HCT116 (cell line): Measurements from ENCODE around the gene PTGIS. TPM values are rescaled to one million over a fixed set of nuclear protein-coding genes. Genes with fewer than 3 reads are reported as not detected.

ENCODE experiments used
- ATAC-seq: fragments of 200-7000 bp; cut with Tn5 transposase; 2 replicates; pipeline ENCODE4 v1.9.1; 2020; ENCODE audit warnings: mild to moderate bottlenecking, moderate library complexity
- BruUV-seq: library from RNA; stranded (reverse); fragments of 400-500 nt; replicated peaks from 2 replicates; lab custom pipeline; 2021; lab: Mats Ljungman, UMichigan
- CTCF ChIA-PET: fragments of 300-600 bp; sonication (Branson Sonifier 250); formaldehyde crosslinking; loops from one replicate; lab custom pipeline; 2021; ENCODE audit warnings: antibody characterized with exemption; lab: Charles Lee
- POLR2A ChIA-PET: fragments of 300-600, 350-600 bp; sonication (Branson Sonifier 250); formaldehyde crosslinking; loops from one replicate; lab custom pipeline; 2021; ENCODE audit warnings: antibody characterized with exemption; lab: Charles Lee
- RAD21 ChIA-PET, 2 experiments: fragments of 300-600 bp; sonication (Branson Sonifier 250); formaldehyde crosslinking; loops; one replicate each; lab custom pipeline; 2023; ENCODE audit warnings: low total read pairs in 2 of 2; ENCODE audit not compliant: uncharacterized antibody in 2 of 2, unreplicated experiment in 2 of 2, low non-redundant PET in 1 of 2; lab: Charles Lee
- DNase-seq: peaks from one replicate; pipeline ENCODE4 v3.0.0-alpha.2; 2010; ENCODE audit warnings: low read depth, low spot score
- H2AFZ ChIP-seq: fragments of 200-600 bp; shearing (Covaris generic), sonication (generic); 2 replicates; pipeline ENCODE4 v1.6.1; 2017; ENCODE audit warnings: low read depth, mixed run types, mixed read lengths, antibody characterized with exemption, low read length; ENCODE audit not compliant: poor library complexity, severe bottlenecking
- H3K27ac ChIP-seq: 2 replicates; pipeline ENCODE4 v1.5.1; 2012; ENCODE audit warnings: low read depth, low read length
- H3K27me3 ChIP-seq: fragments of 200-600 bp; sonication (generic); 2 replicates; pipeline ENCODE4 v1.6.1; 2016; ENCODE audit warnings: mixed run types, low read length, mixed read lengths; ENCODE audit not compliant: insufficient read depth
- H3K36me3 ChIP-seq, 2 experiments: fragments of 200-500 bp in 1 of 2; fragments of 200-600 bp in 1 of 2; sonication (Bioruptor generic) in 1 of 2; sonication (generic) in 1 of 2; 2 replicates each; pipeline versions ENCODE4 v1.5.1 to v1.6.1; 2014 to 2016; ENCODE audit warnings: low read length in 2 of 2, inconsistent platforms in 1 of 2, mixed read lengths in 1 of 2, mixed run types in 1 of 2; ENCODE audit not compliant: insufficient read depth in 2 of 2, control insufficient read depth in 1 of 2
- H3K4me1 ChIP-seq, 2 experiments: fragments of 200-600 bp in 1 of 2; sonication (generic) in 1 of 2; 2 replicates each; pipeline versions ENCODE4 v1.5.1 to v1.6.1; 2012 to 2017; ENCODE audit warnings: low read length in 2 of 2, inconsistent platforms in 1 of 2, mild to moderate bottlenecking in 1 of 2, mixed read lengths in 1 of 2, mixed run types in 1 of 2, moderate library complexity in 1 of 2; ENCODE audit not compliant: insufficient read depth in 2 of 2, control insufficient read depth in 1 of 2
- H3K4me2 ChIP-seq: fragments of 200-600 bp; sonication (generic); 2 replicates; pipeline ENCODE4 v1.6.1; 2017; ENCODE audit warnings: mixed run types, low read length, mixed read lengths
- H3K4me3 ChIP-seq, 2 experiments: fragments of 200-600 bp in 1 of 2; sonication (generic) in 1 of 2; replicated peaks in 1 of 2; 2 replicates each; pipeline ENCODE4 v1.5.1; 2011 to 2016; ENCODE audit warnings: low read length in 2 of 2, control low read depth in 1 of 2, low read depth in 1 of 2, mild to moderate bottlenecking in 1 of 2, mixed read lengths in 1 of 2, mixed run types in 1 of 2
- H3K79me2 ChIP-seq: fragments of 200-600 bp; sonication (generic); 2 replicates; pipeline ENCODE4 v1.6.1; 2017; ENCODE audit warnings: mild to moderate bottlenecking, mixed run types, low read length, moderate library complexity, mixed read lengths; ENCODE audit not compliant: insufficient read depth
- H3K9ac ChIP-seq: fragments of 200-600 bp; sonication (generic); 2 replicates; pipeline ENCODE4 v1.6.1; 2016; ENCODE audit warnings: low read length, mixed read lengths
- H3K9me2 ChIP-seq: fragments of 200-600 bp; sonication (generic), shearing (Covaris generic); 2 replicates; pipeline ENCODE4 v1.6.1; 2017; ENCODE audit warnings: mixed run types, mild to moderate bottlenecking, moderate library complexity; ENCODE audit not compliant: insufficient read depth
- H3K9me3 ChIP-seq, 2 experiments: fragments of 200-500 bp in 1 of 2; fragments of 200-600 bp in 1 of 2; sonication (Bioruptor generic) in 1 of 2; sonication (generic) in 1 of 2; 2 replicates each; pipeline ENCODE4 v1.6.1; 2014 to 2017; ENCODE audit warnings: low read length in 2 of 2, mixed read lengths in 2 of 2, inconsistent platforms in 1 of 2, low read depth in 1 of 2, mild to moderate bottlenecking in 1 of 2, mixed run types in 1 of 2, moderate library complexity in 1 of 2; ENCODE audit not compliant: control insufficient read depth in 1 of 2, insufficient read depth in 1 of 2
- H4K20me1 ChIP-seq: fragments of 200-600 bp; sonication (generic), shearing (Covaris generic); 2 replicates; pipeline ENCODE4 v1.6.1; 2017; ENCODE audit warnings: mixed run types, mild to moderate bottlenecking, moderate library complexity; ENCODE audit not compliant: insufficient read depth
- ATF3 ChIP-seq: IDR thresholded peaks from 2 replicates; pipeline ENCODE4 v1.6.1; 2012
- CBX3 ChIP-seq: IDR thresholded peaks from 2 replicates; pipeline ENCODE4 v1.6.1; 2012; ENCODE audit warnings: low read depth
- EGR1 ChIP-seq: IDR thresholded peaks from 2 replicates; pipeline ENCODE4 v1.6.1; 2012; ENCODE audit warnings: low read depth
- ELF1 ChIP-seq: IDR thresholded peaks from 2 replicates; pipeline ENCODE4 v1.6.1; 2012; ENCODE audit warnings: low read depth, borderline replicate concordance
- MAX ChIP-seq: IDR thresholded peaks from 2 replicates; pipeline ENCODE4 v1.6.1; 2012
- REST ChIP-seq: IDR thresholded peaks from 2 replicates; pipeline ENCODE4 v1.6.1; 2012; ENCODE audit warnings: low read depth
- SIN3A ChIP-seq: IDR thresholded peaks from 2 replicates; pipeline ENCODE4 v1.6.1; 2012; ENCODE audit warnings: low read depth
- SP1 ChIP-seq: IDR thresholded peaks from 2 replicates; pipeline ENCODE4 v1.6.1; 2012; ENCODE audit warnings: low read depth
- YY1 ChIP-seq: IDR thresholded peaks from 2 replicates; pipeline ENCODE4 v1.6.1; 2011; ENCODE audit warnings: low read length, low read depth, moderate library complexity, mild to moderate bottlenecking; ENCODE audit not compliant: insufficient replicate concordance; ENCODE audit errors: extremely low read depth
- intact Hi-C: fragments of 100-400 bp; cut with micrococcal nuclease; formaldehyde crosslinking; loops from 2 replicates; pipeline ENCODE4 v1.10.0; 2022
- total RNA-seq: library from RNA; stranded (reverse); gene quantifications from one replicate; pipeline ENCODE4 v1.2.1, GENCODE V29; 2021; ENCODE audit not compliant: unreplicated experiment

Gene PTGIS
- total RNA-seq, 1 experiment from 2014 or later, result 0.25 TPM

GRCh38 chr20:49572857-49573256, 4.9 kb upstream of the PTGIS start (continued):
- TF ChIP-seq REST (no peak), SP1 (no peak), ATF3 (no peak), SIN3A (no peak), CBX3 (no peak)

GRCh38 chr20:49571553-49571835, 3.6 kb upstream of the PTGIS start:
- no peak for DNase-seq
- Histone ChIP-seq H3K4me2 (no peak overlapping the region), H2AFZ (no peak overlapping the region), H3K9ac (no peak overlapping the region), H3K9me3 (no peaks in the 10 kb centered on the region), H3K27me3 (peaks cover 3% of the 10 kb centered on the region; the same call in 1 of the 2 replicates), H3K4me1 (peaks cover 2 to 4% of the 10 kb centered on the region in 2 experiments), H3K79me2 (no peaks in the 10 kb centered on the region), H3K27ac (no peak overlapping the region), H3K9me2 (no peaks in the 10 kb centered on the region), H3K36me3 (no peaks in the 10 kb centered on the region), H4K20me1 (no peaks in the 10 kb centered on the region), H3K4me3 (no peak overlapping the region)
- ChIA-PET RAD21 (no interaction called here), POLR2A (no interaction called here), CTCF (no interaction called here)
- TF ChIP-seq REST, result no peak
- no peak for TF ChIP-seq ELF1
- TF ChIP-seq EGR1, result no peak
- no peak for TF ChIP-seq YY1
- TF ChIP-seq MAX, result no peak
- ATAC-seq, result no peak
- intact Hi-C loops, result no loop called here
- BruUV-seq, result no TSS peak
